ENCODE data around the gene POGZ.

Gene POGZ

GRCh38 chr1:151472856-151473731 lies 13.8 kb upstream of the POGZ start:
- Histone ChIP-seq H3K9ac (ENCODE audit: low read depth, low read length, poor library complexity, severe bottlenecking) (no peak overlapping the region), H3K4me1 (ENCODE audit: insufficient read depth, low read length, poor library complexity, severe bottlenecking) (no peaks in the 10 kb centered on the region), H3K79me2 (ENCODE audit: insufficient read depth, low read length) (no peaks in the 10 kb centered on the region), H3K27me3 (ENCODE audit: insufficient read depth, low read length, poor library complexity, severe bottlenecking) (no peaks in the 10 kb centered on the region), H3K4me2 (ENCODE audit: low read depth, low read length, poor library complexity, severe bottlenecking) (no peak overlapping the region), H3K9me2 (replicated peaks; ENCODE audit: low read depth, low read length) (no peaks in the 10 kb centered on the region), H2AFZ (ENCODE audit: low read length) (peak overlapping the region; percentile 71), H3K36me3 (ENCODE audit: insufficient read depth, low read length) (no peaks in the 10 kb centered on the region), H3F3A (ENCODE audit: low read depth) (no peaks in the 10 kb centered on the region), H4K20me1 (ENCODE audit: insufficient read depth, low read length, poor library complexity, severe bottlenecking) (no peaks in the 10 kb centered on the region), H3K4me3 (ENCODE audit: low read length, poor library complexity, severe bottlenecking) (no peak overlapping the region), H3K9me3 (ENCODE audit: insufficient read depth, low read depth, low read length) (no peaks in the 10 kb centered on the region)
- TF ChIP-seq EZH2phosphoT487 (IDR thresholded peaks at IDR 0.05; ENCODE audit: borderline replicate concordance) (no peak), CTCF (conservative IDR thresholded peaks at IDR 0.05; ENCODE audit: low read length) (no peak)

GRCh38 chr1:151465026-151465425 lies 5.7 kb upstream of the POGZ start:
- no peaks in the 10 kb centered on the region for H3F3A ChIP-seq (ENCODE audit: low read depth)

GRCh38 chr1:151461694-151462093 lies 2.4 kb upstream of the POGZ start:
- H3K9me3 ChIP-seq (ENCODE audit: insufficient read depth, low read depth, low read length): no peaks in the 10 kb centered on the region
- no peaks in the 10 kb centered on the region for H3F3A ChIP-seq (ENCODE audit: low read depth)
- H3K4me3 ChIP-seq (ENCODE audit: low read length, poor library complexity, severe bottlenecking): no peak overlapping the region
- H3K4me1 ChIP-seq (ENCODE audit: insufficient read depth, low read length, poor library complexity, severe bottlenecking): peaks cover 18% of the 10 kb centered on the region
- H3K27me3 ChIP-seq (ENCODE audit: insufficient read depth, low read length, poor library complexity, severe bottlenecking): peaks cover 56% of the 10 kb centered on the region
- TF ChIP-seq CTCF (conservative IDR thresholded peaks at IDR 0.05; ENCODE audit: low read length) (no peak), EZH2phosphoT487 (IDR thresholded peaks at IDR 0.05; ENCODE audit: borderline replicate concordance) (no peak)
- no peak overlapping the region for H3K9ac ChIP-seq (ENCODE audit: low read depth, low read length, poor library complexity, severe bottlenecking)
- no peak overlapping the region for H2AFZ ChIP-seq (ENCODE audit: low read length)
- peaks cover 17% of the 10 kb centered on the region for H3K79me2 ChIP-seq (ENCODE audit: insufficient read depth, low read length)
- peaks cover 12% of the 10 kb centered on the region for H4K20me1 ChIP-seq (ENCODE audit: insufficient read depth, low read length, poor library complexity, severe bottlenecking)
- H3K36me3 ChIP-seq (ENCODE audit: insufficient read depth, low read length): no peaks in the 10 kb centered on the region
- H3K9me2 ChIP-seq (replicated peaks; ENCODE audit: low read depth, low read length): no peaks in the 10 kb centered on the region
- H3K4me2 ChIP-seq (ENCODE audit: low read depth, low read length, poor library complexity, severe bottlenecking): no peak overlapping the region

More at GRCh38 chr1:151465026-151465425, 5.7 kb upstream of the POGZ start:
- peaks cover 56% of the 10 kb centered on the region for H3K27me3 ChIP-seq (ENCODE audit: insufficient read depth, low read length, poor library complexity, severe bottlenecking)
- peaks cover under 1% of the 10 kb centered on the region for H3K4me1 ChIP-seq (ENCODE audit: insufficient read depth, low read length, poor library complexity, severe bottlenecking)
- H3K36me3 ChIP-seq (ENCODE audit: insufficient read depth, low read length): no peaks in the 10 kb centered on the region
- H2AFZ ChIP-seq (ENCODE audit: low read length): no peak overlapping the region
- H3K9ac ChIP-seq (ENCODE audit: low read depth, low read length, poor library complexity, severe bottlenecking): no peak overlapping the region
- H3K9me3 ChIP-seq (ENCODE audit: insufficient read depth, low read depth, low read length): no peaks in the 10 kb centered on the region
- H3K4me2 ChIP-seq (ENCODE audit: low read depth, low read length, poor library complexity, severe bottlenecking): no peak overlapping the region
- H3K9me2 ChIP-seq (replicated peaks; ENCODE audit: low read depth, low read length): no peaks in the 10 kb centered on the region
- no peak for TF ChIP-seq EZH2phosphoT487 (IDR thresholded peaks at IDR 0.05; ENCODE audit: borderline replicate concordance)
- H4K20me1 ChIP-seq (ENCODE audit: insufficient read depth, low read length, poor library complexity, severe bottlenecking): no peaks in the 10 kb centered on the region
- H3K79me2 ChIP-seq (ENCODE audit: insufficient read depth, low read length): no peaks in the 10 kb centered on the region
- H3K4me3 ChIP-seq (ENCODE audit: low read length, poor library complexity, severe bottlenecking): no peak overlapping the region
